ENCODE results near the gene XRRA1. TPM values are rescaled to one million over a fixed set of nuclear protein-coding genes. Genes with fewer than 3 reads are reported as not detected.

XRRA1 gene
- total RNA-seq, 1 experiment from 2014 or later: 49.6 TPM

DNA sequence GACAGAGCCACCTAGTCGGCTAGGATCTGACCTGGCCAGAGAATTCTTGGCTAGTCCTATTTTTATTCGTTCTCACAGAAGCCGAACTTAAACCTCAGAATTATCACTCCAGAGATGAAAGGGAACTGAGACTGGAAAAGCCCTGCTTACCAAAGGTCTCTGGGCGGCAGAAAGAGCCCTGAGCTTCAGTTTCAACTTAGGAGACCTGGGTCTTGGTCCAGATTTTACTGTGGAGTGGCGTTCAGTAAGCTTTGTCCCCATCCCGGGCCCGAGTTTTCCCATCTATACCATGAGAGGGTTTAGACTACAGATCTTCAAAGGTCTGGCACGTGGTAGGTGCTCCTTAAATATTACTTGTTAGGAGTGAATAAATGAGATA, 40.4 kb upstream of the XRRA1 start:
- H3K27ac Mint-ChIP-seq (ENCODE audit: low read depth, unreplicated experiment): peak overlapping the region; percentile 90
- TF ChIP-seq, protein P1, sequence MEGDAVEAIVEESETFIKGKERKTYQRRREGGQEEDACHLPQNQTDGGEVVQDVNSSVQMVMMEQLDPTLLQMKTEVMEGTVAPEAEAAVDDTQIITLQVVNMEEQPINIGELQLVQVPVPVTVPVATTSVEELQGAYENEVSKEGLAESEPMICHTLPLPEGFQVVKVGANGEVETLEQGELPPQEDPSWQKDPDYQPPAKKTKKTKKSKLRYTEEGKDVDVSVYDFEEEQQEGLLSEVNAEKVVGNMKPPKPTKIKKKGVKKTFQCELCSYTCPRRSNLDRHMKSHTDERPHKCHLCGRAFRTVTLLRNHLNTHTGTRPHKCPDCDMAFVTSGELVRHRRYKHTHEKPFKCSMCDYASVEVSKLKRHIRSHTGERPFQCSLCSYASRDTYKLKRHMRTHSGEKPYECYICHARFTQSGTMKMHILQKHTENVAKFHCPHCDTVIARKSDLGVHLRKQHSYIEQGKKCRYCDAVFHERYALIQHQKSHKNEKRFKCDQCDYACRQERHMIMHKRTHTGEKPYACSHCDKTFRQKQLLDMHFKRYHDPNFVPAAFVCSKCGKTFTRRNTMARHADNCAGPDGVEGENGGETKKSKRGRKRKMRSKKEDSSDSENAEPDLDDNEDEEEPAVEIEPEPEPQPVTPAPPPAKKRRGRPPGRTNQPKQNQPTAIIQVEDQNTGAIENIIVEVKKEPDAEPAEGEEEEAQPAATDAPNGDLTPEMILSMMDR (IDR thresholded peaks at IDR 0.05; ENCODE audit: unreplicated experiment): no peak
- no peaks in the 10 kb centered on the region for H3K27me3 Mint-ChIP-seq (ENCODE audit: insufficient read depth, unreplicated experiment)
- TSS peak; percentile 44 for BruUV-seq (replicated peaks)
- POLR2A ChIA-PET: interaction anchor here (0.6 to 2.1 kb wide), 19 partner anchors 10 to 1573 kb away, joined by 3 to 14 read pairs (median 4); partner anchors contain the start of genes SPCS2 and XRRA1
- no peaks in the 10 kb centered on the region for H3K36me3 Mint-ChIP-seq (ENCODE audit: insufficient read depth, unreplicated experiment)
- H3K9me3 Mint-ChIP-seq (ENCODE audit: unreplicated experiment): no peaks in the 10 kb centered on the region
- peak overlapping the region; percentile 93 for H3K4me3 Mint-ChIP-seq (ENCODE audit: unreplicated experiment)
- DNase-seq (ENCODE audit: unreplicated experiment): no peak
- H3K4me1 Mint-ChIP-seq (ENCODE audit: insufficient read depth, unreplicated experiment): peaks cover 15% of the 10 kb centered on the region
- intact Hi-C loops (cut with micrococcal nuclease): loop anchor here (2.0 to 5.0 kb wide), 2 partner anchors 42 to 60 kb away; partner anchors contain the start of genes SPCS2 and XRRA1
- CTCF ChIA-PET: interaction anchor here (0.7 to 1.3 kb wide), 4 partner anchors 50 to 326 kb away, joined by 3 to 5 read pairs (median 4); no protein-coding TSS in a partner anchor

DNA sequence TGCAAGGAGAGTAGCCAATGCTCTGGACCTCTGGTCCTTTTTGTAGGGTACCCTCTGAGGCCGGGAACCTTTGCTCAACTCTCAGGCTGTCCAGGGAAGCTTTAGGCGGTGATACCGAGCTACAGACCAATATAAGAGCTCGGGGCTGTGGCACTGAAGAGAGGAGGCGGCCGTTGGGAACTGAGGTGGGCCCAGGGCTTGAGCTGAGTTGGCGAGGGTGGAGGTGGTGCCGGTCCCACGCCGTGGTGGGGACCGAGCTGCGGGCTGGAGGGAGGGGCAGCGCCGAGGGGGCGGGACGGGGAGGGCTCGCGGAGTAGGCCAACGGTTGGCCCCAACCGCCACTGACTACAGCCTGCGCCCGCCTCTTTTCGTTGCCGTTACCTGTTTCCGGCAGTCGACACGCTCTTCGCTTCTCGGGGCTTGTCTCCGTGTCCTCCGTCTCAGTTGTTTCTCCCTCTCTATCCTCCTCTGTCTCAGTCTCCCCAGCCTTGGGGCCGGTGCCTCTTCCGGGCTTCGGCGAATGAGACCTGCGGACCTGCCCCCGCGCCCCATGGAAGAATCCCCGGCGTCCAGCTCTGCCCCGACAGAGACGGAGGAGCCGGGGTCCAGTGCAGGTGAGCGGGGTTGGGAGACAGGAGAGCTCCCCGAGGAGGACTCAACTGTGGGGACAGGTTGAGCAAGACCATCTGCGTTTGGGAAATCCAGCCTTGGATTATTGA, 39.8 kb upstream of the XRRA1 start, which contains the start of gene NEU3:
Gene NEU3, plus strand, starts transcription at position 393 of the 719 bp plus-strand sequence. Its CDS starts 128 bp downstream, at position 521.
- BruUV-seq (replicated peaks): no TSS peak

DNA sequence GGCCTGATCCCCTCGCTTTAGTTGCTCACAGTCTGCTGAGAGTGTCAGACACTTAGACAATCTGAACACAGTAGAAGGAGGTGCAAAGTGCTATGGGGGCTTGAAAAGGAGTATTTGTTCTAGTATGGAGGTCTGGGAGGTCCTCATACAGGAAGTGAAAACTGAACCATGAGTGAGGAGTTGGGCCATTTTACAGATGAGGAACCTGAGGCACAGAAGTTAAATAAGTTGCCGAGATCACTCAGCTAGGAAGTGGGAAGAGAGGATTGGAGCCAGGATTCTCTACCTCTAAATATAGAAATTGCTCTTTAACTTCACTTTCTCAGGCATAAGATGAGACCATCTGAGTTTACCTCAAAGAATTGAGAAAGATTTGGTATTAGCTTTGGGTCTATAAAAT, 35.8 kb upstream of the XRRA1 start:
- ChIA-PET POLR2A (interaction anchor here (0.6 to 1.1 kb wide), 3 partner anchors 16 to 26 kb away, joined by 3 to 5 read pairs (median 3); no protein-coding TSS in a partner anchor), CTCF (interaction anchor here (1.2 kb wide), 1 partner anchor 54 kb away, joined by 3 read pairs; no protein-coding TSS in a partner anchor)
- intact Hi-C loops (cut with micrococcal nuclease): loop anchor here (5.0 kb wide), 1 partner anchor 37 kb away; the partner anchor contains the start of genes SPCS2 and XRRA1
- Mint-ChIP-seq H3K4me3 (ENCODE audit: unreplicated experiment) (no peak overlapping the region), H3K36me3 (ENCODE audit: insufficient read depth, unreplicated experiment) (peaks cover 13% of the 10 kb centered on the region), H3K27me3 (ENCODE audit: insufficient read depth, unreplicated experiment) (no peaks in the 10 kb centered on the region), H3K4me1 (ENCODE audit: insufficient read depth, unreplicated experiment) (peaks cover 6% of the 10 kb centered on the region), H3K9me3 (ENCODE audit: unreplicated experiment) (no peaks in the 10 kb centered on the region), H3K27ac (ENCODE audit: low read depth, unreplicated experiment) (no peak overlapping the region)
- no TSS peak for BruUV-seq (replicated peaks)
- DNase-seq (ENCODE audit: unreplicated experiment): no peak
- TF ChIP-seq, protein P1 (IDR thresholded peaks at IDR 0.05; ENCODE audit: unreplicated experiment): no peak

More for the DNA sequence above, 39.8 kb upstream of the XRRA1 start, which contains the start of gene NEU3:
- peak; percentile 83 for DNase-seq (ENCODE audit: unreplicated experiment)
- no peaks in the 10 kb centered on the region for H3K36me3 Mint-ChIP-seq (ENCODE audit: insufficient read depth, unreplicated experiment)
- H3K27ac Mint-ChIP-seq (ENCODE audit: low read depth, unreplicated experiment): peak within 1 kb of the TSS; percentile 90
- H3K4me1 Mint-ChIP-seq (ENCODE audit: insufficient read depth, unreplicated experiment): peaks cover 15% of the 10 kb centered on the region
- H3K9me3 Mint-ChIP-seq (ENCODE audit: unreplicated experiment): no peaks in the 10 kb centered on the region
- POLR2A ChIA-PET: interaction anchor here (0.6 to 2.1 kb wide), 18 partner anchors 9 to 1572 kb away, joined by 3 to 14 read pairs (median 4); partner anchors contain the start of genes SPCS2 and XRRA1
- peak within 1 kb of the TSS; percentile 93 for H3K4me3 Mint-ChIP-seq (ENCODE audit: unreplicated experiment)
- CTCF ChIA-PET: interaction anchor here (0.7 to 1.2 kb wide), 5 partner anchors 43 to 326 kb away, joined by 3 to 5 read pairs (median 3); no protein-coding TSS in a partner anchor
- TF ChIP-seq, protein P1 (IDR thresholded peaks at IDR 0.05; ENCODE audit: unreplicated experiment): no peak
- H3K27me3 Mint-ChIP-seq (ENCODE audit: insufficient read depth, unreplicated experiment): no peaks in the 10 kb centered on the region
- intact Hi-C loops (cut with micrococcal nuclease): loop anchor here (2.0 to 5.0 kb wide), 2 partner anchors 41 to 60 kb away; partner anchors contain the start of genes SPCS2 and XRRA1

DNA sequence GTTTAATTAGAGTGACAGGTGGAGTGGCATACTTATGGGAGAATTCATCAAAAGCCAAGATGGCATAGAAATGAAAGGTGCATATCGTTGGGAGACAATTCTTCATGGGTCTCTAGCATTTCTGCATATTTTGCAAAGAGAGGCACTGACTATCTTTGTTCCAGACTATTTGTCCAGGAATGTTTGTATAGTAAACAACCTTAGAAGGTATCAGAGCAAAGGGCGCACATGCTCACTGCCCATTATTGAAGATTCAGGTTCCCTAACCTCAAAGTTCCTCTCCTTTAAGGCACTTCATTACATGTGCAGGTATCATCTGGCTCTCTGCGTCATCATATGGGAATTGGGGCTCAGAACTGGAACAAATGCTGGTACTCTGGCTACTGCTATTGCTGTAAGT, 35.2 kb upstream of the XRRA1 start:
- Mint-ChIP-seq H3K27me3 (ENCODE audit: insufficient read depth, unreplicated experiment) (no peaks in the 10 kb centered on the region), H3K27ac (ENCODE audit: low read depth, unreplicated experiment) (no peak overlapping the region), H3K36me3 (ENCODE audit: insufficient read depth, unreplicated experiment) (peaks cover 19% of the 10 kb centered on the region), H3K9me3 (ENCODE audit: unreplicated experiment) (no peaks in the 10 kb centered on the region), H3K4me3 (ENCODE audit: unreplicated experiment) (no peak overlapping the region), H3K4me1 (ENCODE audit: insufficient read depth, unreplicated experiment) (no peaks in the 10 kb centered on the region)
- POLR2A ChIA-PET: no interaction called here
- intact Hi-C loops (cut with micrococcal nuclease): no loop called here
- TF ChIP-seq, protein P1 (IDR thresholded peaks at IDR 0.05; ENCODE audit: unreplicated experiment): no peak
- DNase-seq (ENCODE audit: unreplicated experiment): no peak
- no TSS peak for BruUV-seq (replicated peaks)
- CTCF ChIA-PET: no interaction called here
